T47D (cell line): Measurements from ENCODE around the gene TRABD.
"Not testable (repeated sequence)": the region's sequence is repeated elsewhere in the genome, so short reads cannot be mapped to it uniquely, and the experiment has no call there.

Experiments used
- DNase-seq, 2 experiments: peaks; one replicate each; pipeline versions ENCODE4 v3.0.0 to v3.0.0-alpha.2; 2011 to 2012; ENCODE audit warnings: low read depth in 1 of 2, low spot score in 1 of 2
- JUND ChIP-seq: IDR thresholded peaks from 2 replicates; pipeline ENCODE4 v1.6.1; 2012; ENCODE audit warnings: low read depth
- in situ Hi-C: cut with HindIII; loops from 2 replicates; pipeline ENCODE4 v1.10.0; 2016; ENCODE audit warnings: low sequenced_read_pairs, low pct_unique_long_range_greater_than_20kb

Gene TRABD, protein sequence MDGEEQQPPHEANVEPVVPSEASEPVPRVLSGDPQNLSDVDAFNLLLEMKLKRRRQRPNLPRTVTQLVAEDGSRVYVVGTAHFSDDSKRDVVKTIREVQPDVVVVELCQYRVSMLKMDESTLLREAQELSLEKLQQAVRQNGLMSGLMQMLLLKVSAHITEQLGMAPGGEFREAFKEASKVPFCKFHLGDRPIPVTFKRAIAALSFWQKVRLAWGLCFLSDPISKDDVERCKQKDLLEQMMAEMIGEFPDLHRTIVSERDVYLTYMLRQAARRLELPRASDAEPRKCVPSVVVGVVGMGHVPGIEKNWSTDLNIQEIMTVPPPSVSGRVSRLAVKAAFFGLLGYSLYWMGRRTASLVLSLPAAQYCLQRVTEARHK

DNA sequence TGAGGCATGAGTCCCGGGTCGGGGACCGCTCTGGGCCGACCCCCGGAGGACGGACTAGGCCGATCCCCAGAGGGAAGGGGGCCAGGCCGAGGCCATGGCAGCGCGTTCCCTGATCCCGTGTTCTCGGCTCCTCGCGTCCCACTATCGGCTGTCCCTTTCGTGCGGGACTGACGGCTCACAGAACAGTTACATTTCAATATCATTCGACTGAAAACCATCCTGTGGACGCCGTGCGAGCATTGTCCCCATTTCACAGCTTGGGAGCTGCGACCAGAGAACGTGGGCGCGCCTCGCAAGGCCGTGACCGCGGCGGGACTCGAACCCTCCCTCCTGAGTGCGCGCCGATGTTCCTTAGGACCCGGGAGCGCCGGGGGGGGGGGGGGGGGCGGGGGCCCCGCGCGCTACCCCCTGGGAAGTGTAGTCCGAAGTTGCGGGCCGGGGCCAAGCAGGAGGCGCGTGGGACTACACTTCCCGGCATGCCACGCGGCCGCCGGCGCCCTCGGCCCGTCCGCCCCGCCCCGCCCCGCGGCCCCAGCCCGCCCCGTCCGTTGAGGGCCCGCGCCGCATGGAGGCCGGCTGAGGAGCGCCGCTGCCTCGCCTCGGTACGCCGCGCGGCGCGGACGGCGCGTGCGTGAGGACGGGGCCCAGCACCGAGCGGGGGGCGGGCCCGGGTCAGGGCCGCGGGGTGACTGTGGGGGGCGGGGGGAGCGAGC is at the start of gene TRABD:
TSS of gene TRABD (plus strand) at position 539 of the 713 bp plus-strand sequence. CDS start 7,148 bp downstream, outside the sequence.
- TF ChIP-seq JUND, result no peak
- in situ Hi-C loops, result no loop called here
- peak; percentile 83 to 87 for DNase-seq

DNA sequence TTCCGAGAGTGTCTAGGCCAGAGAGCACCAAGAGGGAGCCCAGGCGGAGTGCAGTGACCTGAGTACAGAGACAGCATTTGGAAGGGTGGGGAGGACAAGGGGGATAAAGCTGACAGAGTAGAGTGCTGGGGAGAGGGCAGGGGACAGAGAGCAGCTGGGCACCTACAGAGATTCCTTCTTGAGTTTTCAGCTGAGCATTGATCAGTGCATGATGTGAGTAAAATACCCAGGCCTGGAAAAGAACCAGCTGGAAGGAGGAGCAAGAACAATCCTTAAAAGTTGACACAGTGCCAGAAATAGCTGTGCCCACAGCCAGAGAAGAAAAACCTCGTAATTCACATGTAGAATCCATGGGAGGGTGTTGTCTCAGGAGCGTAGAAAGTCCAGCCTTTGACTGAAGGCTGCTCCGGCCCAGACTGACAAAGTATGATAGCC is 49.1 kb upstream of the TRABD start:
- TF ChIP-seq JUND, result no peak
- in situ Hi-C loops, result no loop called here
- DNase-seq, result peak in 1 of 2 experiments; percentile 11

GRCh38 chr22:50137277-50137676 is 48.4 kb upstream of the TRABD start:
- DNase-seq, in situ Hi-C loops: not testable (repeated sequence)

- no peak for DNase-seq
- in situ Hi-C loops, result no loop called here
- no peak for TF ChIP-seq JUND
Measured at GRCh38 chr22:50138041-50138440, 47.7 kb upstream of the TRABD start.

GRCh38 chr22:50138988-50139387 is 46.7 kb upstream of the TRABD start:
- TF ChIP-seq JUND, result no peak
- in situ Hi-C loops, result no loop called here

GRCh38 chr22:50139843-50140415 is 45.8 kb upstream of the TRABD start:
- no peak for TF ChIP-seq JUND
- in situ Hi-C loops, result no loop called here
- DNase-seq, result peak in 1 of 2 experiments; percentile 12

More at GRCh38 chr22:50138988-50139387, 46.7 kb upstream of the TRABD start:
- DNase-seq, result no peak

- TF ChIP-seq JUND, result no peak
- in situ Hi-C loops, result no loop called here
- DNase-seq, result no peak
Measured at GRCh38 chr22:50140615-50141014, 45.1 kb upstream of the TRABD start.

- DNase-seq, result no peak
- in situ Hi-C loops, result no loop called here
- TF ChIP-seq JUND, result no peak
Measured at GRCh38 chr22:50141462-50141861, 44.3 kb upstream of the TRABD start.

GRCh38 chr22:50141891-50142363 is 43.8 kb upstream of the TRABD start:
- TF ChIP-seq JUND, result no peak
- in situ Hi-C loops, result no loop called here
- peak in 1 of 2 experiments; percentile 15 for DNase-seq

GRCh38 chr22:50143096-50143495 is 42.6 kb upstream of the TRABD start:
- TF ChIP-seq JUND, result no peak
- in situ Hi-C loops, result no loop called here
- no peak for DNase-seq

DNA sequence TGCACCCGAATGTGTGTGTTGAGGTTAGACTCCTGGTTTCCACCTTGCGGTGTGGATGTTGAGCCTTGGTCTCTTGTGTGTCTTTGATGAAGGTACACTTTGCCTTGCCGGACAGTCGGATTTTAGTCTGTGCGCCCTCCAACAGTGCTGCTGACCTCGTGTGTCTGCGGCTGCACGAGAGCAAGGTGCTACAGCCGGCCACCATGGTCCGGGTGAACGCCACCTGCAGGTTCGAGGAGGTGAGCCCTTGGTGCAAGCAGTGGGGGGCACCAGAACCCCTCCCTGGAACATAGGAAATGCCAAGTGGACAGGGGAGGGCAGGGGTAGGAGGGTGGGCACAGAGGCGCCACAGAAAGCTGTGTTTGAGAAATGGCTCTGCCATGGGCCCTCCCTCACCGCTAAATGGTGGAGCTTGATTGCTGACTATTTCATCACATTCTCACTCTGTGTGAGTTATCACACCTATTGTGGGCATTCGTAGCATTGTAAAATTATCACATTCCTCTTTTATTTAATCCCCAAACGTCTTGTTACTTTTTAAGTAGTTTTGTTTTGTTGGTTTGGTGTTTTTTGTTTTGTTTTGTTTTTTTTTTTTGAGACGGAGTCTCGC is 41.6 kb upstream of the TRABD start:
- no peak for TF ChIP-seq JUND
- in situ Hi-C loops, result no loop called here
- DNase-seq, result no peak

DNA sequence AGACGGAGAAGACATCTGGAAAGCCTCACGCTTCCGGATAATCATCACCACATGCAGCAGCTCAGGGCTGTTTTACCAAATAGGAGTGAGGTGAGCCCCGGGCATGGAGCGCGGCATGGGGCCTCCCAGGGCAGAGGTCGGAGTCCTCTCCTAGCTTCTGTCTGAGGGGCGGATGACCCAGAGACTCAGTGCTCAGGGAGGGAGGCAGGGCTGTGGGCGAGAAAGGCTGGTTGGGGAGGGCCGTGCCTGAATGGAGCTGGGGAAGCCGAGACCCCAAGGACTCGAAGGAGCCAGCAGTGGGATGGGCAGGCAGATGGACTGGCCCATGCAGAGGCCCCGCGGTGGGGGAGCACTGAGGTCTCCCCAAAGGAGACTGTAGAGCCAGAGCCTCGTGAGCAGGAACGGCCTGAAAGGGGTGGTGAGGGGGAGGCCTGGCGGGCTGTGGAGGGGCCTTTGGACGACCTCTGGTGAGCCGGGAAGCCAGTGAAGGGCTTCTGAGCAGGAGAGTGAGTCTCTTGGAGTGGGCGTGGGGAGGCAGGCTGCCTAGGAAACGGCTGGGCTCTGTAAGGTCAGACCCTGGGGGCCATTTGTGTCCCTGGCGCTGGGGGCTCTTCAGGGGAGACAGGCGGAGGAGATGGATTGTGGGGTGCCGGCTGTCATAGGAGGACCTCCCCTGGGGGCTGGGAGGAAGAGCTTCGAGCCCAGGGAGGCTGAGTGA is 39.8 kb upstream of the TRABD start:
- in situ Hi-C loops, result no loop called here
- no peak for TF ChIP-seq JUND
- no peak for DNase-seq
